ENCODE results near the gene GDI1. TPM values are rescaled to one million over a fixed set of nuclear protein-coding genes. Genes with fewer than 3 reads are reported as not detected.

GDI1 gene
- total RNA-seq, 1 donor from 2014 or later = 152 TPM

DNA sequence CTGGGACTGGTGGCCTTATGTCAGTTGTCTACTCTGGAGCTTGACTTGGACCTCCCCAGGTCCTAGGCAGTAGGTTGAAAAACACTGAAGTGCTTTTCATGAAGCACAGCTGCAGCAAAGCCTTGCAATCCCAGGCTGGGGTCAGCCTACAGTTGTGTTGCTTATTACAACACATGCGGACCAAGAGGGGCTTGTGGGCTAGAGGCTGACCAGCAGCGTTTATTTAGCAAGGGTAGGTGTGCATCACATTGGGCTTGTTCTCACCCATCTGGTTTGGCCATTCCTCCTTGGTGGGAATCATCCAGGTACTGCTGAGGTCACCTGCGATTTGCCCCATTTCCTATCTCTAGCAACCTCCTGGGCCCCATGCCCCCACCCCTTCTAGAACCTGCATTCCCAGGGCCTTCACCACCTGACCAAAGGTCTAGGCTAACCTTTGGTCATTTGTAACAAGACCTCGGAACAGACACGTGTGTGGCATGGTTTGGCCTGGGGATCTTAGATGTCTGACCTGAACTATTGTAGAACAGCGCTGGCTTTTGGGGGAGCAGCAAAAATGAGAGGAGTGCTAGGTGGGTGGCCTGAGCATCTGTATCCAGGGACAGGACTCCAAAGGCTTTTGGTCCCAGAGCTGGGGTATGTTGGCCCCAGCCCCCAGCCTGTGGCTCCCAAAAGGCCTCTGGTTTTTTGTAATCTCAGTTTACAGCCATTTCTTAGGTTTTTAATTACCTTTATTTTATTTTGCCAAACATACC is 35.7 kb upstream of the GDI1 start:
- no peak for DNase-seq (ENCODE audit: extremely low spot score, unreplicated experiment)
- Mint-ChIP-seq H3K4me1 (ENCODE audit: unreplicated experiment) (peaks cover 15% of the 10 kb centered on the region), H3K27me3 (ENCODE audit: unreplicated experiment) (no peaks in the 10 kb centered on the region), H3K27ac (ENCODE audit: unreplicated experiment) (peak overlapping the region; percentile 23), H3K4me3 (ENCODE audit: unreplicated experiment) (peak overlapping the region; percentile 10), H3K36me3 (ENCODE audit: unreplicated experiment) (peaks cover 15% of the 10 kb centered on the region), H3K9me3 (ENCODE audit: unreplicated experiment) (no peaks in the 10 kb centered on the region)
- TF ChIP-seq CTCF (IDR thresholded peaks at IDR 0.05) = no peak

DNA sequence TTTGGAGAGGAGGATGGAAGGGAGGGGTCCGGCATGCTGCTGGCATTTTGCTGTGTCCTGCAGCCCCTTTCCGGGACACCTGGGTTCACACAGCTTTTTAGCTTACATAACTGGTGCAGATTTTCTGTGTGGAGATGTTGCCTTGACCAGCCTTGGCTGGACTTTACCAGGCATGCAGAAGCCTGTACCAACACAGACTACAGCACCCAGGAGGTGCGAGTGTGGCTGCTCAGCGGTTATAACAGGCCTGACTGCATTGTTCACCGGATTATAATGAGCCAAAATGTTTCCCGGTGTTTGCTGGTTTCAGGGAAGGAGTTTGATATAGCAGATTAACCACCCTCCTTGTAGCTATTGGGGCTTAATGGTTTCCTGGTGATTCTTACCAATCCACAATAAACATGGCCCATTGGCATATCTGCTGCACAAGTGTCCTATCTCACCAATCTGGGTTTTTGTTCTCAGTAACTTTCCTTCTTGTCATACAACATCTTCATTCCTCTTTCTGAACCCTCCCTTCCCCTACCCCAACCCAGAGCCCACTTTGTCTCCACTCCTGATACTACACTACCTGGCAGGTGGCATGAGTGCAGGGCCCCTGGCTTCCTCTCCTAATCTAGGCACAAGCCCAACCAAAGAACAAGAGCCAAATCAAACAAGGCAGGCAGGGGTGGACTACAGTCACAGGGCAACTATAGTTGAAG is 34.9 kb upstream of the GDI1 start:
- H3K27me3 Mint-ChIP-seq (ENCODE audit: unreplicated experiment) = no peaks in the 10 kb centered on the region
- no peak overlapping the region for H3K4me3 Mint-ChIP-seq (ENCODE audit: unreplicated experiment)
- H3K9me3 Mint-ChIP-seq (ENCODE audit: unreplicated experiment) = no peaks in the 10 kb centered on the region
- peaks cover 13% of the 10 kb centered on the region for H3K4me1 Mint-ChIP-seq (ENCODE audit: unreplicated experiment)
- peaks cover 15% of the 10 kb centered on the region for H3K36me3 Mint-ChIP-seq (ENCODE audit: unreplicated experiment)
- peak overlapping the region; percentile 35 for H3K27ac Mint-ChIP-seq (ENCODE audit: unreplicated experiment)
- TF ChIP-seq CTCF (IDR thresholded peaks at IDR 0.05) = no peak
- no peak for DNase-seq (ENCODE audit: extremely low spot score, unreplicated experiment)

GRCh38 chrX:154402622-154403127 is 34.3 kb upstream of the GDI1 start:
- peaks cover 15% of the 10 kb centered on the region for H3K36me3 Mint-ChIP-seq (ENCODE audit: unreplicated experiment)
- no peaks in the 10 kb centered on the region for H3K27me3 Mint-ChIP-seq (ENCODE audit: unreplicated experiment)
- no peak for TF ChIP-seq CTCF (IDR thresholded peaks at IDR 0.05)

DNA sequence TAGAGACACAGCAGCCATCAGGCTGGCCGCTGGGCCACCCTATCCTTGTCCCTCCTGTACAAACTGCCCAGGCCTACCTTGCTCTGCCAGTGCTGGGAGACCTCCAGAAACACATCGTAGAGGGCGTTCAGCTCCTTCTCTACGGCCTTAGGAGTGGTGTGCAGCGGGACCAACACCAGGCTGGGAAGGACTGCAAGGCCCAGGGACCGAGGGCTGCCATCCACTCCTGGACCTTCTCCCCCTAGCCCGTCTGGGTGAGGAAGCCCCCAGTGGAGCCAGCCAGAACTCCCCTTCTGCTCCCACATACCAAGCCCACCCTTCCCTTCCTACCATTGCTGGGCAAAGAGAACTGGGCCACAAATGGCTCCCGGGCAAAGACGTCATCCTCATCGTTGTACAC is 33.8 kb upstream of the GDI1 start:
- no peak for TF ChIP-seq CTCF (IDR thresholded peaks at IDR 0.05)
- DNase-seq (ENCODE audit: extremely low spot score, unreplicated experiment) = no peak
- no peaks in the 10 kb centered on the region for H3K9me3 Mint-ChIP-seq (ENCODE audit: unreplicated experiment)
- peaks cover 12% of the 10 kb centered on the region for H3K4me1 Mint-ChIP-seq (ENCODE audit: unreplicated experiment)
- no peaks in the 10 kb centered on the region for H3K27me3 Mint-ChIP-seq (ENCODE audit: unreplicated experiment)
- H3K27ac Mint-ChIP-seq (ENCODE audit: unreplicated experiment) = no peak overlapping the region
- peaks cover 15% of the 10 kb centered on the region for H3K36me3 Mint-ChIP-seq (ENCODE audit: unreplicated experiment)
- no peak overlapping the region for H3K4me3 Mint-ChIP-seq (ENCODE audit: unreplicated experiment)

More at GRCh38 chrX:154402622-154403127, 34.3 kb upstream of the GDI1 start:
- Mint-ChIP-seq H3K4me1 (ENCODE audit: unreplicated experiment) (peaks cover 13% of the 10 kb centered on the region), H3K27ac (ENCODE audit: unreplicated experiment) (peak overlapping the region; percentile 35), H3K4me3 (ENCODE audit: unreplicated experiment) (no peak overlapping the region), H3K9me3 (ENCODE audit: unreplicated experiment) (no peaks in the 10 kb centered on the region)
- no peak for DNase-seq (ENCODE audit: extremely low spot score, unreplicated experiment)

DNA sequence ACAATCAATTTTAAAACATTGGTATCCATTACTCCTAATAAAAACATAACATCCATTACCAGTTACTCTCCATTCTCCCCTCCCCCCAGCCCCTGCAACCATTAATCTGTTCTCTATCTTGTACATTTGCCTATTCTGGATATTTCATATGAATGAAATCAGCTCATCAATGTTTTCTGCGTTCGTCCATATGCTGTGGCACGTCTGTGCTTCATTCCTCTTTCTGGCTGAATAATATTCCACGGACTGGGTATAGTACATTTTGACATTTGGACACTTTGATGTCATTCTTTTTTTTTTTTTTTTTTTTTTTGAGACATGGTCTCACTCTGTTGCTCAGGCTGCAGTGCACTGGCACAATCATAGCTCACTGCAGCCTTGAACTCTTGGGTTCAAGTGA is 33.1 kb upstream of the GDI1 start:
- TF ChIP-seq CTCF (IDR thresholded peaks at IDR 0.05) = no peak
- H3K9me3 Mint-ChIP-seq (ENCODE audit: unreplicated experiment) = no peaks in the 10 kb centered on the region
- H3K27me3 Mint-ChIP-seq (ENCODE audit: unreplicated experiment) = no peaks in the 10 kb centered on the region
- H3K27ac Mint-ChIP-seq (ENCODE audit: unreplicated experiment) = no peak overlapping the region
- no peak for DNase-seq (ENCODE audit: extremely low spot score, unreplicated experiment)
- H3K4me3 Mint-ChIP-seq (ENCODE audit: unreplicated experiment) = no peak overlapping the region
- H3K4me1 Mint-ChIP-seq (ENCODE audit: unreplicated experiment) = peaks cover 17% of the 10 kb centered on the region
- peaks cover 11% of the 10 kb centered on the region for H3K36me3 Mint-ChIP-seq (ENCODE audit: unreplicated experiment)
